GM12878 (cell line): ENCODE measurements around the gene MRTFB. TPM values are rescaled to one million over a fixed set of nuclear protein-coding genes. Genes with fewer than 3 reads are reported as not detected.
A peak's percentile ranks its signal among the peaks of the same experiment; 100 is the strongest.

Source experiments
- ATAC-seq: fragments of 200-7000 bp; cut with Tn5 transposase; 3 replicates; pipeline ENCODE4 v1.9.1; 2020; ENCODE audit warnings: mild to moderate bottlenecking, moderate library complexity
- BruUV-seq: library from RNA; stranded (reverse); fragments of 400-500 nt; replicated peaks from 2 replicates; lab custom pipeline; 2021; lab: Mats Ljungman, UMichigan
- CTCF ChIA-PET: fragments of 300-600 bp; sonication (Branson Sonifier 250); formaldehyde crosslinking; extraction: SDS; loops from one replicate; lab custom pipeline; 2021; ENCODE audit warnings: inconsistent platforms; lab: Yijun Ruan, JAX
- POLR2A ChIA-PET: fragments of 350-600 bp; formaldehyde crosslinking; extraction: SDS; loops from one replicate; lab custom pipeline; 2021; ENCODE audit warnings: inconsistent platforms; lab: Charles Lee
- RAD21 ChIA-PET: fragments of 300-600 bp; sonication (Branson Sonifier 250); formaldehyde crosslinking; loops from one replicate; lab custom pipeline; 2023; ENCODE audit warnings: antibody characterized with exemption; ENCODE audit not compliant: unreplicated experiment; lab: Charles Lee
- SMC1A ChIA-PET: fragments of 300-600 bp; sonication (Branson Sonifier 250); formaldehyde crosslinking; loops from one replicate; lab custom pipeline; 2023; ENCODE audit not compliant: unreplicated experiment, uncharacterized antibody; lab: Charles Lee
- DNase-seq: peaks from one replicate; pipeline ENCODE4 v3.0.0-alpha.2; 2011; ENCODE audit warnings: low read depth, low spot score
- FAIRE-seq: peaks from 3 replicates; lab custom pipeline; 2011; peaks lifted over from hg19 to GRCh38; lab: Jason Lieb, UNC
- H2AFZ ChIP-seq: 2 replicates; pipeline ENCODE4 v1.6.0; 2011; ENCODE audit warnings: low read depth, low read length, control low read depth; ENCODE audit not compliant: control insufficient read depth
- H3K27ac ChIP-seq: 2 replicates; pipeline ENCODE4 v1.5.1; 2011; ENCODE audit warnings: control low read depth; ENCODE audit not compliant: control insufficient read depth, insufficient read depth
- H3K27me3 ChIP-seq, 2 experiments: replicated peaks in 1 of 2; 2 replicates each; pipeline versions ENCODE4 v1.6.0 to v1.6.1; 2011; ENCODE audit warnings: low read length in 1 of 2; ENCODE audit not compliant: control insufficient read depth in 2 of 2, insufficient read depth in 2 of 2
- H3K36me3 ChIP-seq, 2 experiments: 2 replicates each; pipeline ENCODE4 v1.5.1; 2011; ENCODE audit warnings: low read length in 1 of 2; ENCODE audit not compliant: control insufficient read depth in 2 of 2, insufficient read depth in 2 of 2
- H3K4me1 ChIP-seq: 2 replicates; pipeline ENCODE4 v1.6.1; 2011; ENCODE audit warnings: mild to moderate bottlenecking, low read length, moderate library complexity, mixed read lengths; ENCODE audit not compliant: control insufficient read depth, insufficient read depth
- H3K4me2 ChIP-seq: 2 replicates; pipeline ENCODE4 v1.6.0; 2011; ENCODE audit warnings: control low read depth; ENCODE audit not compliant: control insufficient read depth, insufficient read depth
- H3K4me3 ChIP-seq: fragments of 200-600 bp; sonication (generic); 2 replicates; pipeline ENCODE4 v1.5.1; 2016
- H3K79me2 ChIP-seq: 2 replicates; pipeline ENCODE4 v1.6.0; 2011; ENCODE audit warnings: low read length; ENCODE audit not compliant: control insufficient read depth, insufficient read depth
- H3K9ac ChIP-seq: 2 replicates; pipeline ENCODE4 v1.8.0; 2011; ENCODE audit warnings: low read length, control low read depth, mixed read lengths; ENCODE audit not compliant: control insufficient read depth, insufficient read depth
- H3K9me3 ChIP-seq: replicated peaks from 3 replicates; pipeline ENCODE4 v1.5.1; 2011; ENCODE audit warnings: mild to moderate bottlenecking, low read length; ENCODE audit not compliant: control insufficient read depth, insufficient read depth
- H4K20me1 ChIP-seq: 2 replicates; pipeline ENCODE4 v1.6.0; 2011; ENCODE audit not compliant: control insufficient read depth, insufficient read depth
- BCL11A ChIP-seq: IDR thresholded peaks from 2 replicates; pipeline ENCODE4 v1.6.1; 2011; ENCODE audit warnings: low read depth, low read length
- CHD2 ChIP-seq: IDR thresholded peaks from 2 replicates; pipeline ENCODE4 v1.6.1; 2011; ENCODE audit warnings: low read depth, low read length, improper control_type of control experiment, borderline replicate concordance
- CHD4 ChIP-seq: fragments of 200-600 bp; sonication (generic); IDR thresholded peaks from 2 replicates; pipeline ENCODE4 v1.6.1; 2016; ENCODE audit warnings: mild to moderate bottlenecking
- CREM ChIP-seq: IDR thresholded peaks from 2 replicates; pipeline ENCODE4 v1.6.1; 2014; ENCODE audit warnings: antibody characterized with exemption, low read depth
- KDM1A ChIP-seq: fragments of 200-600 bp; sonication (generic); IDR thresholded peaks from 2 replicates; pipeline ENCODE4 v1.6.1; 2016; ENCODE audit warnings: borderline replicate concordance
- MEF2B ChIP-seq: fragments of 450-650 bp; IDR thresholded peaks from 2 replicates; pipeline ENCODE4 v1.6.1; 2018; ENCODE audit warnings: mild to moderate bottlenecking, moderate library complexity; ENCODE audit not compliant: partially characterized antibody, poor library complexity, severe bottlenecking
- NR2C2 ChIP-seq: IDR thresholded peaks from 2 replicates; pipeline ENCODE4 v1.6.1; 2011; ENCODE audit warnings: borderline replicate concordance, low read depth; ENCODE audit not compliant: control insufficient read depth, insufficient read length
- PML ChIP-seq: IDR thresholded peaks from 2 replicates; pipeline ENCODE4 v1.6.1; 2012; ENCODE audit warnings: low read length, inconsistent platforms
- POLR2A ChIP-seq: IDR thresholded peaks from 2 replicates; pipeline ENCODE4 v1.6.1; 2011; ENCODE audit warnings: low read depth, mild to moderate bottlenecking, low read length
- SMARCA5 ChIP-seq: fragments of 450-650 bp; IDR thresholded peaks from 2 replicates; pipeline ENCODE4 v1.6.1; 2017; ENCODE audit warnings: mild to moderate bottlenecking
- SRF ChIP-seq, 2 experiments: IDR thresholded peaks; 2 replicates each; pipeline ENCODE4 v1.6.1; 2011; ENCODE audit warnings: low read depth in 2 of 2, low read length in 2 of 2, mild to moderate bottlenecking in 1 of 2, moderate library complexity in 1 of 2
- STAT3 ChIP-seq: IDR thresholded peaks from 2 replicates; pipeline ENCODE4 v1.6.1; 2011; ENCODE audit warnings: low read depth, low read length, improper control_type of control experiment
- WGBS: methylation state at CpG from one replicate; pipeline ENCODE4 v1.1.6; 2016; ENCODE audit warnings: low lambda C conversion rate; ENCODE audit not compliant: insufficient replicate concordance, insufficient coverage; ENCODE audit errors: missing lambda C conversion rate; 5-methylcytosine and 5-hydroxymethylcytosine counted together
- in situ Hi-C: fragments of 300-500 bp; cut with MboI; formaldehyde crosslinking; loops from 9 replicates; pipeline ENCODE4 v1.14.3; 2018; ENCODE audit warnings: mixed read lengths
- intact Hi-C: fragments of 100-400 bp; cut with micrococcal nuclease; formaldehyde crosslinking; loops from one replicate; pipeline ENCODE4 v1.14.2; 2022; ENCODE audit not compliant: unreplicated experiment
- polyA plus RNA-seq, 11 experiments: library from polyadenylated mRNA; depleted of rRNA in 4 of 11; unstranded in 6 of 11; stranded (reverse) in 5 of 11; fragments of >200 nt; fragmentation: Nextera tagmentation in 4 of 11; fragmentation: Illumina TruSeq in 1 of 11; extraction: Ambion mirVana in 4 of 11; extraction: Trizol in 1 of 11; gene quantifications; 1 replicate in 1 of 11; 2 replicates in 10 of 11; pipeline versions ENCODE4 v1.2.1 to v1.2.3, GENCODE V29; 2011 to 2016; ENCODE audit warnings: inconsistent platforms in 2 of 11, missing spikeins in 2 of 11, low read depth in 1 of 11
- total RNA-seq, 4 experiments: library from RNA; depleted of rRNA in 3 of 4; stranded (reverse); fragments of >200 nt in 3 of 4; fragmentation: Illumina TruSeq in 1 of 4; extraction: Trizol in 1 of 4; gene quantifications; 2 replicates each; pipeline versions ENCODE4 v1.2.1 to v1.2.3, GENCODE V29; 2013 to 2021
- TF ChIP-seq, protein P1 (sequence below): fragments of 450-650 bp; IDR thresholded peaks from 2 replicates; pipeline ENCODE4 v1.6.1; 2018; ENCODE audit warnings: borderline replicate concordance, mild to moderate bottlenecking; ENCODE audit not compliant: partially characterized antibody
- TF ChIP-seq, protein P2 (sequence below): IDR thresholded peaks from 2 replicates; pipeline ENCODE4 v1.6.1; 2012; ENCODE audit warnings: improper control_type of control experiment, low read depth, low read length; ENCODE audit not compliant: insufficient replicate concordance

The MRTFB gene
- total and polyA plus RNA-seq, 10 of the 15 experiments (the other 5 are each of a cell fraction or from before 2014, with no cell fraction given): 2.1 to 14.3 (median 8.0) TPM

DNA sequence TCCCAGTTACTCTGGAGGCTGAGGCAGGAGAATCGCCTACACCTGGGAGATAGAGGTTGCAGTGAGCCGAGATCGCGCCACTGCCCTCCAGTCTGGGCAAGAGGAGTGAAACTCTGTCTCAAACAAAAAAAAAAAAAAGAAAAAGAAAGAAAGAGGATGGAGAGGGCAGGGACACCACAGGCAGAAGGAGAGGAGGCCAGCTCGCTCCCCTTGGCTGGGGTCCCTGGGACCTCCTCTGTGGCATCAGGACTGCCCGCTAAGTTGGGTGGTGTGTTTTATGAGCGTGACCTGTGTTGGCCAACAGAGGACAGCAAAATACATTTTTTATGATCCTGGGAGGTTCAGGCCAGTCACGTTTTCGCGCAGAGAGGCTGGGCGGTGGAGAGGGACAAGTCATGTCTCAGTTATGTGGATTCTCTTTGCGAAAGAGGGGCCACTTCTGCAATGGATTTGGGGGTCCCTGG is 229.6 kb downstream of the MRTFB start (continued):
- no peak for TF ChIP-seq STAT3
- TF ChIP-seq BCL11A: no peak
- TF ChIP-seq CREM: no peak
- TF ChIP-seq MEF2B: no peak
- no peak for TF ChIP-seq CHD2
- TF ChIP-seq SMARCA5: peak; percentile 87
- no peak for TF ChIP-seq NR2C2

- no peaks in the 10 kb centered on the region for H3K36me3 ChIP-seq
- ChIA-PET CTCF (interaction anchor here (0.5 to 3.8 kb wide), 18 partner anchors 9 to 381 kb away, joined by 3 to 85 read pairs (median 4); partner anchors contain the start of gene ERCC4), POLR2A (interaction anchor here (0.6 to 1.2 kb wide), 2 partner anchors 9 to 227 kb away, joined by 3 read pairs; no protein-coding TSS in a partner anchor), RAD21 (interaction anchor here (0.7 to 3.3 kb wide), 16 partner anchors 8 to 382 kb away, joined by 3 to 34 read pairs (median 4); partner anchors contain the start of gene ERCC4), SMC1A (interaction anchor here (0.6 to 1.9 kb wide), 20 partner anchors 12 to 379 kb away, joined by 3 to 31 read pairs (median 4); no protein-coding TSS in a partner anchor)
- H3K4me3 ChIP-seq: peak overlapping the region; percentile 78
- H4K20me1 ChIP-seq: no peaks in the 10 kb centered on the region
- peak overlapping the region; percentile 87 for H3K4me2 ChIP-seq
- intact Hi-C loops: loop anchor here (1.0 to 10.0 kb wide), 5 partner anchors 9 to 331 kb away; partner anchors contain the start of genes BFAR and PARN
- H2AFZ ChIP-seq: peak overlapping the region; percentile 64
- DNase-seq: no peak
- peak overlapping the region; percentile 58; the same call in 1 of the 2 replicates for H3K9ac ChIP-seq
- H3K9me3 ChIP-seq: no peaks in the 10 kb centered on the region; the same call in 2 of the 3 replicates
- H3K27ac ChIP-seq: peak overlapping the region; percentile 37
- peaks cover 45% of the 10 kb centered on the region for H3K79me2 ChIP-seq
- ATAC-seq: peak; percentile 49
- WGBS: under 1% methylated on average over 18 of the region's 34 CpGs
- H3K4me1 ChIP-seq: peaks cover 6% of the 10 kb centered on the region
- no peaks in the 10 kb centered on the region for H3K27me3 ChIP-seq
- BruUV-seq: no TSS peak
- in situ Hi-C loops: no loop called here
- no peak for FAIRE-seq
- TF ChIP-seq, protein P1, sequence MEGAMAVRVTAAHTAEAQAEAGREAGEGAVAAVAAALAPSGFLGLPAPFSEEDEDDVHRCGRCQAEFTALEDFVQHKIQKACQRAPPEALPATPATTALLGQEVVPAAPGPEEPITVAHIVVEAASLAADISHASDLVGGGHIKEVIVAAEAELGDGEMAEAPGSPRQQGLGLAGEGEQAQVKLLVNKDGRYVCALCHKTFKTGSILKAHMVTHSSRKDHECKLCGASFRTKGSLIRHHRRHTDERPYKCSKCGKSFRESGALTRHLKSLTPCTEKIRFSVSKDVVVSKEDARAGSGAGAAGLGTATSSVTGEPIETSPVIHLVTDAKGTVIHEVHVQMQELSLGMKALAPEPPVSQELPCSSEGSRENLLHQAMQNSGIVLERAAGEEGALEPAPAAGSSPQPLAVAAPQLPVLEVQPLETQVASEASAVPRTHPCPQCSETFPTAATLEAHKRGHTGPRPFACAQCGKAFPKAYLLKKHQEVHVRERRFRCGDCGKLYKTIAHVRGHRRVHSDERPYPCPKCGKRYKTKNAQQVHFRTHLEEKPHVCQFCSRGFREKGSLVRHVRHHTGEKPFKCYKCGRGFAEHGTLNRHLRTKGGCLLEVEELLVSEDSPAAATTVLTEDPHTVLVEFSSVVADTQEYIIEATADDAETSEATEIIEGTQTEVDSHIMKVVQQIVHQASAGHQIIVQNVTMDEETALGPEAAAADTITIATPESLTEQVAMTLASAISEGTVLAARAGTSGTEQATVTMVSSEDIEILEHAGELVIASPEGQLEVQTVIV: no peak
- no peak for TF ChIP-seq POLR2A
- TF ChIP-seq KDM1A: no peak
- no peak for TF ChIP-seq PML
- TF ChIP-seq, protein P2, sequence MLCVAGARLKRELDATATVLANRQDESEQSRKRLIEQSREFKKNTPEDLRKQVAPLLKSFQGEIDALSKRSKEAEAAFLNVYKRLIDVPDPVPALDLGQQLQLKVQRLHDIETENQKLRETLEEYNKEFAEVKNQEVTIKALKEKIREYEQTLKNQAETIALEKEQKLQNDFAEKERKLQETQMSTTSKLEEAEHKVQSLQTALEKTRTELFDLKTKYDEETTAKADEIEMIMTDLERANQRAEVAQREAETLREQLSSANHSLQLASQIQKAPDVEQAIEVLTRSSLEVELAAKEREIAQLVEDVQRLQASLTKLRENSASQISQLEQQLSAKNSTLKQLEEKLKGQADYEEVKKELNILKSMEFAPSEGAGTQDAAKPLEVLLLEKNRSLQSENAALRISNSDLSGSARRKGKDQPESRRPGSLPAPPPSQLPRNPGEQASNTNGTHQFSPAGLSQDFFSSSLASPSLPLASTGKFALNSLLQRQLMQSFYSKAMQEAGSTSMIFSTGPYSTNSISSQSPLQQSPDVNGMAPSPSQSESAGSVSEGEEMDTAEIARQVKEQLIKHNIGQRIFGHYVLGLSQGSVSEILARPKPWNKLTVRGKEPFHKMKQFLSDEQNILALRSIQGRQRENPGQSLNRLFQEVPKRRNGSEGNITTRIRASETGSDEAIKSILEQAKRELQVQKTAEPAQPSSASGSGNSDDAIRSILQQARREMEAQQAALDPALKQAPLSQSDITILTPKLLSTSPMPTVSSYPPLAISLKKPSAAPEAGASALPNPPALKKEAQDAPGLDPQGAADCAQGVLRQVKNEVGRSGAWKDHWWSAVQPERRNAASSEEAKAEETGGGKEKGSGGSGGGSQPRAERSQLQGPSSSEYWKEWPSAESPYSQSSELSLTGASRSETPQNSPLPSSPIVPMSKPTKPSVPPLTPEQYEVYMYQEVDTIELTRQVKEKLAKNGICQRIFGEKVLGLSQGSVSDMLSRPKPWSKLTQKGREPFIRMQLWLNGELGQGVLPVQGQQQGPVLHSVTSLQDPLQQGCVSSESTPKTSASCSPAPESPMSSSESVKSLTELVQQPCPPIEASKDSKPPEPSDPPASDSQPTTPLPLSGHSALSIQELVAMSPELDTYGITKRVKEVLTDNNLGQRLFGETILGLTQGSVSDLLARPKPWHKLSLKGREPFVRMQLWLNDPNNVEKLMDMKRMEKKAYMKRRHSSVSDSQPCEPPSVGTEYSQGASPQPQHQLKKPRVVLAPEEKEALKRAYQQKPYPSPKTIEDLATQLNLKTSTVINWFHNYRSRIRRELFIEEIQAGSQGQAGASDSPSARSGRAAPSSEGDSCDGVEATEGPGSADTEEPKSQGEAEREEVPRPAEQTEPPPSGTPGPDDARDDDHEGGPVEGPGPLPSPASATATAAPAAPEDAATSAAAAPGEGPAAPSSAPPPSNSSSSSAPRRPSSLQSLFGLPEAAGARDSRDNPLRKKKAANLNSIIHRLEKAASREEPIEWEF: no peak
- peak in 1 of 2 experiments; percentile 54; a peak in 2 of 4 replicates for TF ChIP-seq SRF (IDR thresholded peaks at IDR 0.05; ENCODE audit: low read depth in 2 of 2, low read length in 2 of 2)
- TF ChIP-seq CHD4: no peak
These were observed 230.3 kb downstream of the MRTFB start for GRCh38 chr16:14301169-14302030.
